Measurements from ENCODE around the gene SLC13A1. TPM values are rescaled to one million over a fixed set of nuclear protein-coding genes. Genes with fewer than 3 reads are reported as not detected.

SLC13A1 gene
- total RNA-seq, 1 experiment from 2014 or later, result not detected

- Histone ChIP-seq H3K4me1 (ENCODE audit: insufficient read depth, low read length, poor library complexity, severe bottlenecking) (no peaks in the 10 kb centered on the region), H3K9me3 (ENCODE audit: low read depth, low read length, poor library complexity, severe bottlenecking) (no peaks in the 10 kb centered on the region), H3K36me3 (ENCODE audit: insufficient read depth, low read length, poor library complexity, severe bottlenecking) (no peaks in the 10 kb centered on the region), H3K27me3 (replicated peaks; ENCODE audit: insufficient read depth, low read depth, low read length, poor library complexity) (no peaks in the 10 kb centered on the region), H3K4me3 (ENCODE audit: low read depth, low read length, poor library complexity, severe bottlenecking) (no peak overlapping the region), H3K27ac (ENCODE audit: low read depth, low read length, poor library complexity, severe bottlenecking) (no peak overlapping the region)
- intact Hi-C loops (cut with micrococcal nuclease; ENCODE audit: unreplicated experiment), result no loop called here
- ChIA-PET CTCF (no interaction called here), POLR2A (ENCODE audit: low non-redundant PET) (no interaction called here)
- TF ChIP-seq, protein P1, sequence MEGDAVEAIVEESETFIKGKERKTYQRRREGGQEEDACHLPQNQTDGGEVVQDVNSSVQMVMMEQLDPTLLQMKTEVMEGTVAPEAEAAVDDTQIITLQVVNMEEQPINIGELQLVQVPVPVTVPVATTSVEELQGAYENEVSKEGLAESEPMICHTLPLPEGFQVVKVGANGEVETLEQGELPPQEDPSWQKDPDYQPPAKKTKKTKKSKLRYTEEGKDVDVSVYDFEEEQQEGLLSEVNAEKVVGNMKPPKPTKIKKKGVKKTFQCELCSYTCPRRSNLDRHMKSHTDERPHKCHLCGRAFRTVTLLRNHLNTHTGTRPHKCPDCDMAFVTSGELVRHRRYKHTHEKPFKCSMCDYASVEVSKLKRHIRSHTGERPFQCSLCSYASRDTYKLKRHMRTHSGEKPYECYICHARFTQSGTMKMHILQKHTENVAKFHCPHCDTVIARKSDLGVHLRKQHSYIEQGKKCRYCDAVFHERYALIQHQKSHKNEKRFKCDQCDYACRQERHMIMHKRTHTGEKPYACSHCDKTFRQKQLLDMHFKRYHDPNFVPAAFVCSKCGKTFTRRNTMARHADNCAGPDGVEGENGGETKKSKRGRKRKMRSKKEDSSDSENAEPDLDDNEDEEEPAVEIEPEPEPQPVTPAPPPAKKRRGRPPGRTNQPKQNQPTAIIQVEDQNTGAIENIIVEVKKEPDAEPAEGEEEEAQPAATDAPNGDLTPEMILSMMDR (conservative IDR thresholded peaks at IDR 0.05; ENCODE audit: low read depth, low read length), result no peak
- no peak for TF ChIP-seq EZH2 (IDR thresholded peaks at IDR 0.05; ENCODE audit: borderline replicate concordance, low read depth, low read length, poor library complexity, severe bottlenecking)
- no peak for DNase-seq (ENCODE audit: low spot score)
- BruUV-seq (replicated peaks), result no TSS peak
These were observed 63.8 kb downstream of the SLC13A1 start for GRCh38 chr7:123135960-123136359.

DNA sequence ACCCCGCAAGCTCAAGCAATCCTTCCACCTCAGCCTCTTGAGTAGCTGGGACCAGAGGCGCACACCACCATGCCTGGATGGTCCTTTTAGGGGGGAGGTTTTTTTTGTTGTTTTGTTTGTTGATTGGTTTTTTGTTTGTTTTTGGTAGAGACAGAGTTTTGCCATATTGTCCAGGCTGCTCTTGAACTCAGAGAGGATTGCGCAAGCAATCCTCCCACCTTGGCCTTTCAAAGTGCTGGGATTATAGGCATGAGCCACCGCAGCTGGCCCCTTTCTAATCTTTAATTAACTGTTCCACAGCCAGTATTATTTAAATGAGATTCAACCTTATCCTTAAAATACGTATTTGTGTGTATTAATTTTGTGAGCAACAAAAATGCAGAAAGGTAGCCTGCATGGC, 65.8 kb downstream of the SLC13A1 start:
- Histone ChIP-seq H3K36me3 (ENCODE audit: insufficient read depth, low read length, poor library complexity, severe bottlenecking) (no peaks in the 10 kb centered on the region), H3K9me3 (ENCODE audit: low read depth, low read length, poor library complexity, severe bottlenecking) (no peaks in the 10 kb centered on the region), H3K4me3 (ENCODE audit: low read depth, low read length, poor library complexity, severe bottlenecking) (no peak overlapping the region), H3K27ac (ENCODE audit: low read depth, low read length, poor library complexity, severe bottlenecking) (no peak overlapping the region), H3K4me1 (ENCODE audit: insufficient read depth, low read length, poor library complexity, severe bottlenecking) (no peaks in the 10 kb centered on the region), H3K27me3 (replicated peaks; ENCODE audit: insufficient read depth, low read depth, low read length, poor library complexity) (no peaks in the 10 kb centered on the region)
- CTCF ChIA-PET, result no interaction called here
- DNase-seq (ENCODE audit: low spot score), result no peak
- no TSS peak for BruUV-seq (replicated peaks)
- intact Hi-C loops (cut with micrococcal nuclease; ENCODE audit: unreplicated experiment), result no loop called here
- TF ChIP-seq EZH2 (IDR thresholded peaks at IDR 0.05; ENCODE audit: borderline replicate concordance, low read depth, low read length, poor library complexity, severe bottlenecking), result no peak
- TF ChIP-seq, protein P1 (conservative IDR thresholded peaks at IDR 0.05; ENCODE audit: low read depth, low read length), result no peak
- POLR2A ChIA-PET (ENCODE audit: low non-redundant PET), result no interaction called here

- H3K27me3 ChIP-seq (replicated peaks; ENCODE audit: insufficient read depth, low read depth, low read length, poor library complexity), result no peaks in the 10 kb centered on the region
- no peak overlapping the region for H3K4me3 ChIP-seq (ENCODE audit: low read depth, low read length, poor library complexity, severe bottlenecking)
- H3K27ac ChIP-seq (ENCODE audit: low read depth, low read length, poor library complexity, severe bottlenecking), result no peak overlapping the region
- BruUV-seq (replicated peaks), result no TSS peak
- H3K4me1 ChIP-seq (ENCODE audit: insufficient read depth, low read length, poor library complexity, severe bottlenecking), result no peaks in the 10 kb centered on the region
- intact Hi-C loops (cut with micrococcal nuclease; ENCODE audit: unreplicated experiment), result no loop called here
- CTCF ChIA-PET, result no interaction called here
- no peak for TF ChIP-seq EZH2 (IDR thresholded peaks at IDR 0.05; ENCODE audit: borderline replicate concordance, low read depth, low read length, poor library complexity, severe bottlenecking)
- TF ChIP-seq, protein P1 (conservative IDR thresholded peaks at IDR 0.05; ENCODE audit: low read depth, low read length), result no peak
- POLR2A ChIA-PET (ENCODE audit: low non-redundant PET), result no interaction called here
- no peaks in the 10 kb centered on the region for H3K9me3 ChIP-seq (ENCODE audit: low read depth, low read length, poor library complexity, severe bottlenecking)
- DNase-seq (ENCODE audit: low spot score), result no peak
- H3K36me3 ChIP-seq (ENCODE audit: insufficient read depth, low read length, poor library complexity, severe bottlenecking), result no peaks in the 10 kb centered on the region
These were observed 67.8 kb downstream of the SLC13A1 start for GRCh38 chr7:123131961-123132360.

Measured in A673 (cell line).